HCT116 (cell line): ENCODE results near the gene GPR78. TPM values are rescaled to one million over a fixed set of nuclear protein-coding genes. Genes with fewer than 3 reads are reported as not detected.

Experiments
- ATAC-seq: fragments of 200-7000 bp; cut with Tn5 transposase; 2 replicates; pipeline ENCODE4 v1.9.1; 2020; ENCODE audit warnings: mild to moderate bottlenecking, moderate library complexity
- BruUV-seq: library from RNA; stranded (reverse); fragments of 400-500 nt; replicated peaks from 2 replicates; lab custom pipeline; 2021; lab: Mats Ljungman, UMichigan
- CTCF ChIA-PET: fragments of 300-600 bp; sonication (Branson Sonifier 250); formaldehyde crosslinking; loops from one replicate; lab custom pipeline; 2021; ENCODE audit warnings: antibody characterized with exemption; lab: Charles Lee
- POLR2A ChIA-PET: fragments of 300-600, 350-600 bp; sonication (Branson Sonifier 250); formaldehyde crosslinking; loops from one replicate; lab custom pipeline; 2021; ENCODE audit warnings: antibody characterized with exemption; lab: Charles Lee
- RAD21 ChIA-PET, 2 experiments: fragments of 300-600 bp; sonication (Branson Sonifier 250); formaldehyde crosslinking; loops; one replicate each; lab custom pipeline; 2023; ENCODE audit warnings: low total read pairs in 2 of 2; ENCODE audit not compliant: uncharacterized antibody in 2 of 2, unreplicated experiment in 2 of 2, low non-redundant PET in 1 of 2; lab: Charles Lee
- DNase-seq: peaks from one replicate; pipeline ENCODE4 v3.0.0-alpha.2; 2010; ENCODE audit warnings: low read depth, low spot score
- H2AFZ ChIP-seq: fragments of 200-600 bp; shearing (Covaris generic), sonication (generic); 2 replicates; pipeline ENCODE4 v1.6.1; 2017; ENCODE audit warnings: low read depth, mixed run types, mixed read lengths, antibody characterized with exemption, low read length; ENCODE audit not compliant: poor library complexity, severe bottlenecking
- H3K27ac ChIP-seq: 2 replicates; pipeline ENCODE4 v1.5.1; 2012; ENCODE audit warnings: low read depth, low read length
- H3K27me3 ChIP-seq: fragments of 200-600 bp; sonication (generic); 2 replicates; pipeline ENCODE4 v1.6.1; 2016; ENCODE audit warnings: mixed run types, low read length, mixed read lengths; ENCODE audit not compliant: insufficient read depth
- H3K36me3 ChIP-seq, 2 experiments: fragments of 200-500 bp in 1 of 2; fragments of 200-600 bp in 1 of 2; sonication (Bioruptor generic) in 1 of 2; sonication (generic) in 1 of 2; 2 replicates each; pipeline versions ENCODE4 v1.5.1 to v1.6.1; 2014 to 2016; ENCODE audit warnings: low read length in 2 of 2, inconsistent platforms in 1 of 2, mixed read lengths in 1 of 2, mixed run types in 1 of 2; ENCODE audit not compliant: insufficient read depth in 2 of 2, control insufficient read depth in 1 of 2
- H3K4me1 ChIP-seq, 2 experiments: fragments of 200-600 bp in 1 of 2; sonication (generic) in 1 of 2; 2 replicates each; pipeline versions ENCODE4 v1.5.1 to v1.6.1; 2012 to 2017; ENCODE audit warnings: low read length in 2 of 2, inconsistent platforms in 1 of 2, mild to moderate bottlenecking in 1 of 2, mixed read lengths in 1 of 2, mixed run types in 1 of 2, moderate library complexity in 1 of 2; ENCODE audit not compliant: insufficient read depth in 2 of 2, control insufficient read depth in 1 of 2
- H3K4me2 ChIP-seq: fragments of 200-600 bp; sonication (generic); 2 replicates; pipeline ENCODE4 v1.6.1; 2017; ENCODE audit warnings: mixed run types, low read length, mixed read lengths
- H3K4me3 ChIP-seq, 2 experiments: fragments of 200-600 bp in 1 of 2; sonication (generic) in 1 of 2; replicated peaks in 1 of 2; 2 replicates each; pipeline ENCODE4 v1.5.1; 2011 to 2016; ENCODE audit warnings: low read length in 2 of 2, control low read depth in 1 of 2, low read depth in 1 of 2, mild to moderate bottlenecking in 1 of 2, mixed read lengths in 1 of 2, mixed run types in 1 of 2
- H3K79me2 ChIP-seq: fragments of 200-600 bp; sonication (generic); 2 replicates; pipeline ENCODE4 v1.6.1; 2017; ENCODE audit warnings: mild to moderate bottlenecking, mixed run types, low read length, moderate library complexity, mixed read lengths; ENCODE audit not compliant: insufficient read depth
- H3K9ac ChIP-seq: fragments of 200-600 bp; sonication (generic); 2 replicates; pipeline ENCODE4 v1.6.1; 2016; ENCODE audit warnings: low read length, mixed read lengths
- H3K9me2 ChIP-seq: fragments of 200-600 bp; sonication (generic), shearing (Covaris generic); 2 replicates; pipeline ENCODE4 v1.6.1; 2017; ENCODE audit warnings: mixed run types, mild to moderate bottlenecking, moderate library complexity; ENCODE audit not compliant: insufficient read depth
- H3K9me3 ChIP-seq, 2 experiments: fragments of 200-500 bp in 1 of 2; fragments of 200-600 bp in 1 of 2; sonication (Bioruptor generic) in 1 of 2; sonication (generic) in 1 of 2; 2 replicates each; pipeline ENCODE4 v1.6.1; 2014 to 2017; ENCODE audit warnings: low read length in 2 of 2, mixed read lengths in 2 of 2, inconsistent platforms in 1 of 2, low read depth in 1 of 2, mild to moderate bottlenecking in 1 of 2, mixed run types in 1 of 2, moderate library complexity in 1 of 2; ENCODE audit not compliant: control insufficient read depth in 1 of 2, insufficient read depth in 1 of 2
- H4K20me1 ChIP-seq: fragments of 200-600 bp; sonication (generic), shearing (Covaris generic); 2 replicates; pipeline ENCODE4 v1.6.1; 2017; ENCODE audit warnings: mixed run types, mild to moderate bottlenecking, moderate library complexity; ENCODE audit not compliant: insufficient read depth
- CBX3 ChIP-seq: IDR thresholded peaks from 2 replicates; pipeline ENCODE4 v1.6.1; 2012; ENCODE audit warnings: low read depth
- EGR1 ChIP-seq: IDR thresholded peaks from 2 replicates; pipeline ENCODE4 v1.6.1; 2012; ENCODE audit warnings: low read depth
- ELF1 ChIP-seq: IDR thresholded peaks from 2 replicates; pipeline ENCODE4 v1.6.1; 2012; ENCODE audit warnings: low read depth, borderline replicate concordance
- FOSL1 ChIP-seq: IDR thresholded peaks from 2 replicates; pipeline ENCODE4 v1.6.1; 2012; ENCODE audit warnings: low read depth
- POLR2A ChIP-seq: IDR thresholded peaks from 2 replicates; pipeline ENCODE4 v1.7.0; 2011; ENCODE audit warnings: borderline replicate concordance; ENCODE audit not compliant: insufficient read depth, insufficient read length; ENCODE audit errors: extremely low read depth
- SP1 ChIP-seq: IDR thresholded peaks from 2 replicates; pipeline ENCODE4 v1.6.1; 2012; ENCODE audit warnings: low read depth
- SRF ChIP-seq: IDR thresholded peaks from 2 replicates; pipeline ENCODE4 v1.6.1; 2012; ENCODE audit warnings: low read depth
- YY1 ChIP-seq: IDR thresholded peaks from 2 replicates; pipeline ENCODE4 v1.6.1; 2011; ENCODE audit warnings: low read length, low read depth, moderate library complexity, mild to moderate bottlenecking; ENCODE audit not compliant: insufficient replicate concordance; ENCODE audit errors: extremely low read depth
- ZFX ChIP-seq: fragments of 450-650 bp; IDR thresholded peaks from 2 replicates; pipeline ENCODE4 v1.6.1; 2017
- ZNF274 ChIP-seq: fragments of 200-500 bp; sonication (Bioruptor generic); IDR thresholded peaks from 2 replicates; pipeline ENCODE4 v1.6.1; 2014; ENCODE audit warnings: mild to moderate bottlenecking, low read depth, low read length, inconsistent platforms
- intact Hi-C: fragments of 100-400 bp; cut with micrococcal nuclease; formaldehyde crosslinking; loops from 2 replicates; pipeline ENCODE4 v1.10.0; 2022
- total RNA-seq: library from RNA; stranded (reverse); gene quantifications from one replicate; pipeline ENCODE4 v1.2.1, GENCODE V29; 2021; ENCODE audit not compliant: unreplicated experiment
- TF ChIP-seq, protein P1 (sequence below): IDR thresholded peaks from 2 replicates; pipeline ENCODE4 v1.6.1; 2012
- TF ChIP-seq, protein P2 (sequence below): IDR thresholded peaks from 2 replicates; pipeline ENCODE4 v1.6.1; 2011; ENCODE audit warnings: mild to moderate bottlenecking, low read length, moderate library complexity; ENCODE audit not compliant: insufficient replicate concordance; ENCODE audit errors: extremely low read depth
- TF ChIP-seq, protein P3 (sequence below): IDR thresholded peaks from 2 replicates; pipeline ENCODE4 v1.6.1; 2012; ENCODE audit warnings: low read depth

Gene GPR78
- total RNA-seq, 1 experiment from 2014 or later = not detected

DNA sequence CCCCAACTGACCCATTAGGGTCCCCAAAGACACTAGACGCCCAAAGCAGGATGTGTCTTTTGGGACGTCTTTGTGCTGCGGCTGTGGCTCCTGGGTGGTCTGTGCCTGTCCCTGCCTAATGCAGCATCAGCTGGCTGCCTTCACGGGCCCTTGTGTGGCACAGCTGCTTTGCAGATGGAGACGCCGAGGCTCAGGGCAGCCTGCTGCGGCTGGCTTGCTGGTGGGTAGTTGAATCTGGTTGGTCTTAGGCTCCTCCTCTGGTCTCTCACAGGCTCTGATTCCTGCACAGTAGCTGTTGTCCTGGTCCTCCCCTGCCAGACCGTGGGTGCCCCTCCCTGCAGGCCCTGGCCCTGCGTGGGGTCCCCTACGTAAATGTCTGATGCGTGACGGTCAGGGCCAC, 20.5 kb downstream of the GPR78 start (continued):
- TF ChIP-seq YY1 (no peak), SRF (no peak), ZNF274 (no peak), CBX3 (no peak), FOSL1 (no peak), SP1 (no peak)
- TF ChIP-seq, protein P1, sequence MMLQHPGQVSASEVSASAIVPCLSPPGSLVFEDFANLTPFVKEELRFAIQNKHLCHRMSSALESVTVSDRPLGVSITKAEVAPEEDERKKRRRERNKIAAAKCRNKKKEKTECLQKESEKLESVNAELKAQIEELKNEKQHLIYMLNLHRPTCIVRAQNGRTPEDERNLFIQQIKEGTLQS = no peak
- TF ChIP-seq, protein P2, sequence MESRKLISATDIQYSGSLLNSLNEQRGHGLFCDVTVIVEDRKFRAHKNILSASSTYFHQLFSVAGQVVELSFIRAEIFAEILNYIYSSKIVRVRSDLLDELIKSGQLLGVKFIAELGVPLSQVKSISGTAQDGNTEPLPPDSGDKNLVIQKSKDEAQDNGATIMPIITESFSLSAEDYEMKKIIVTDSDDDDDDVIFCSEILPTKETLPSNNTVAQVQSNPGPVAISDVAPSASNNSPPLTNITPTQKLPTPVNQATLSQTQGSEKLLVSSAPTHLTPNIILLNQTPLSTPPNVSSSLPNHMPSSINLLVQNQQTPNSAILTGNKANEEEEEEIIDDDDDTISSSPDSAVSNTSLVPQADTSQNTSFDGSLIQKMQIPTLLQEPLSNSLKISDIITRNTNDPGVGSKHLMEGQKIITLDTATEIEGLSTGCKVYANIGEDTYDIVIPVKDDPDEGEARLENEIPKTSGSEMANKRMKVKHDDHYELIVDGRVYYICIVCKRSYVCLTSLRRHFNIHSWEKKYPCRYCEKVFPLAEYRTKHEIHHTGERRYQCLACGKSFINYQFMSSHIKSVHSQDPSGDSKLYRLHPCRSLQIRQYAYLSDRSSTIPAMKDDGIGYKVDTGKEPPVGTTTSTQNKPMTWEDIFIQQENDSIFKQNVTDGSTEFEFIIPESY = no peak

DNA sequence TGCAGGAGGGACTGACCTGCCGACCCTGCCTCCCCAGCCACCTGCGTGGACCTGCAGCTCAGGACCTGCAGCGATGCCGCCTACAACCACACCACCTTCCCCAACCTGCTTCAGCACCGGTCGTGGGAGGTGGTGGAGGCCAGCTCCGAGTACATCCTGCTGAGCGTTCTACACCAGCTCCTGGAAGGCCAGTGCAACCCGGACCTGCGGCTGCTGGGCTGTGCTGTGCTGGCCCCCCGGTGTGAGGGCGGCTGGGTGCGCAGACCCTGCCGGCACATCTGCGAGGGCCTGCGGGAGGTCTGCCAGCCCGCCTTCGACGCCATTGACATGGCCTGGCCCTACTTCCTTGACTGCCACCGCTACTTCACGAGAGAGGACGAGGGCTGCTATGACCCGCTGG, 20.9 kb downstream of the GPR78 start:
- H3K27me3 ChIP-seq = 0 out of 2 replicates have a peak, but pooled peaks cover 4% of the 10 kb centered on the region
- RAD21 ChIA-PET = no interaction called here
- POLR2A ChIA-PET = no interaction called here
- H2AFZ ChIP-seq = no peak overlapping the region
- no peak for DNase-seq
- BruUV-seq = no TSS peak
- H3K9me2 ChIP-seq = no peaks in the 10 kb centered on the region
- H3K36me3 ChIP-seq = no peaks in the 10 kb centered on the region
- no peaks in the 10 kb centered on the region for H4K20me1 ChIP-seq
- CTCF ChIA-PET = no interaction called here
- no peaks in the 10 kb centered on the region for H3K79me2 ChIP-seq
- no peak for TF ChIP-seq POLR2A
- TF ChIP-seq FOSL1 = no peak
- no peak for TF ChIP-seq ZFX
- TF ChIP-seq, protein P2 = no peak
- TF ChIP-seq ELF1 = no peak
- no peak for TF ChIP-seq EGR1
- TF ChIP-seq, protein P3, sequence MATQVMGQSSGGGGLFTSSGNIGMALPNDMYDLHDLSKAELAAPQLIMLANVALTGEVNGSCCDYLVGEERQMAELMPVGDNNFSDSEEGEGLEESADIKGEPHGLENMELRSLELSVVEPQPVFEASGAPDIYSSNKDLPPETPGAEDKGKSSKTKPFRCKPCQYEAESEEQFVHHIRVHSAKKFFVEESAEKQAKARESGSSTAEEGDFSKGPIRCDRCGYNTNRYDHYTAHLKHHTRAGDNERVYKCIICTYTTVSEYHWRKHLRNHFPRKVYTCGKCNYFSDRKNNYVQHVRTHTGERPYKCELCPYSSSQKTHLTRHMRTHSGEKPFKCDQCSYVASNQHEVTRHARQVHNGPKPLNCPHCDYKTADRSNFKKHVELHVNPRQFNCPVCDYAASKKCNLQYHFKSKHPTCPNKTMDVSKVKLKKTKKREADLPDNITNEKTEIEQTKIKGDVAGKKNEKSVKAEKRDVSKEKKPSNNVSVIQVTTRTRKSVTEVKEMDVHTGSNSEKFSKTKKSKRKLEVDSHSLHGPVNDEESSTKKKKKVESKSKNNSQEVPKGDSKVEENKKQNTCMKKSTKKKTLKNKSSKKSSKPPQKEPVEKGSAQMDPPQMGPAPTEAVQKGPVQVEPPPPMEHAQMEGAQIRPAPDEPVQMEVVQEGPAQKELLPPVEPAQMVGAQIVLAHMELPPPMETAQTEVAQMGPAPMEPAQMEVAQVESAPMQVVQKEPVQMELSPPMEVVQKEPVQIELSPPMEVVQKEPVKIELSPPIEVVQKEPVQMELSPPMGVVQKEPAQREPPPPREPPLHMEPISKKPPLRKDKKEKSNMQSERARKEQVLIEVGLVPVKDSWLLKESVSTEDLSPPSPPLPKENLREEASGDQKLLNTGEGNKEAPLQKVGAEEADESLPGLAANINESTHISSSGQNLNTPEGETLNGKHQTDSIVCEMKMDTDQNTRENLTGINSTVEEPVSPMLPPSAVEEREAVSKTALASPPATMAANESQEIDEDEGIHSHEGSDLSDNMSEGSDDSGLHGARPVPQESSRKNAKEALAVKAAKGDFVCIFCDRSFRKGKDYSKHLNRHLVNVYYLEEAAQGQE = no peak
- H3K27ac ChIP-seq = no peak overlapping the region
- no peak for ATAC-seq
- intact Hi-C loops = loop anchor here (10.0 kb wide), 1 partner anchor 284 kb away; no protein-coding TSS in a partner anchor
- no peaks in the 10 kb centered on the region for H3K9me3 ChIP-seq
- H3K4me3 ChIP-seq = no peak overlapping the region
- peaks cover 11 to 17% of the 10 kb centered on the region in 2 experiments; a peak in 3 of 4 replicates for H3K4me1 ChIP-seq
- no peak overlapping the region for H3K4me2 ChIP-seq
- no peak overlapping the region for H3K9ac ChIP-seq
